Neuron (in vitro differentiated cells): ENCODE data around the gene LGR6.
"Not testable (repeated sequence)": the region's sequence is repeated elsewhere in the genome, so short reads cannot be mapped to it uniquely, and the experiment has no call there.

Source experiments
- H2AFZ ChIP-seq: one replicate; pipeline ENCODE4 v1.6.1; 2013; ENCODE audit warnings: low read depth, mild to moderate bottlenecking, inconsistent platforms, low read length, moderate library complexity
- H3K27me3 ChIP-seq: one replicate; pipeline ENCODE4 v1.6.1; 2013; ENCODE audit warnings: low read length; ENCODE audit not compliant: insufficient read depth
- H3K36me3 ChIP-seq: one replicate; pipeline ENCODE4 v1.6.1; 2013; ENCODE audit warnings: low read length; ENCODE audit not compliant: insufficient read depth
- H3K4me1 ChIP-seq: one replicate; pipeline ENCODE4 v1.6.1; 2013; ENCODE audit warnings: low read length; ENCODE audit not compliant: insufficient read depth
- H3K4me3 ChIP-seq: 2 replicates; pipeline ENCODE4 v1.5.1; 2013; ENCODE audit warnings: mild to moderate bottlenecking, low read length, moderate library complexity
- H3K9me3 ChIP-seq: one replicate; pipeline ENCODE4 v1.6.1; 2013; ENCODE audit warnings: low read length

Gene LGR6

GRCh38 chr1:202163281-202164270 lies 30.0 kb upstream of the LGR6 start:
- peaks cover 41% of the 10 kb centered on the region for H3K27me3 ChIP-seq
- no peak overlapping the region for H3K4me3 ChIP-seq
- no peak overlapping the region for H2AFZ ChIP-seq
- no peaks in the 10 kb centered on the region for H3K4me1 ChIP-seq
- no peaks in the 10 kb centered on the region for H3K9me3 ChIP-seq
- H3K36me3 ChIP-seq, result no peaks in the 10 kb centered on the region

GRCh38 chr1:202164271-202165037 lies 29.1 kb upstream of the LGR6 start:
- H2AFZ ChIP-seq, result no peak overlapping the region
- no peaks in the 10 kb centered on the region for H3K36me3 ChIP-seq
- H3K9me3 ChIP-seq, result no peaks in the 10 kb centered on the region
- H3K27me3 ChIP-seq, result peaks cover 44% of the 10 kb centered on the region
- no peak overlapping the region for H3K4me3 ChIP-seq
- H3K4me1 ChIP-seq, result no peaks in the 10 kb centered on the region

- no peak overlapping the region for H3K4me3 ChIP-seq
- no peaks in the 10 kb centered on the region for H3K9me3 ChIP-seq
- peaks cover 47% of the 10 kb centered on the region for H3K27me3 ChIP-seq
- no peaks in the 10 kb centered on the region for H3K4me1 ChIP-seq
- no peak overlapping the region for H2AFZ ChIP-seq
- no peaks in the 10 kb centered on the region for H3K36me3 ChIP-seq
Observed at GRCh38 chr1:202165267-202165941, 28.2 kb upstream of the LGR6 start.

GRCh38 chr1:202165942-202166843 lies 27.4 kb upstream of the LGR6 start:
- Histone ChIP-seq H3K9me3 (no peaks in the 10 kb centered on the region), H3K4me1 (no peaks in the 10 kb centered on the region), H3K27me3 (peaks cover 39% of the 10 kb centered on the region), H2AFZ (no peak overlapping the region), H3K36me3 (no peaks in the 10 kb centered on the region), H3K4me3 (no peak overlapping the region)

DNA sequence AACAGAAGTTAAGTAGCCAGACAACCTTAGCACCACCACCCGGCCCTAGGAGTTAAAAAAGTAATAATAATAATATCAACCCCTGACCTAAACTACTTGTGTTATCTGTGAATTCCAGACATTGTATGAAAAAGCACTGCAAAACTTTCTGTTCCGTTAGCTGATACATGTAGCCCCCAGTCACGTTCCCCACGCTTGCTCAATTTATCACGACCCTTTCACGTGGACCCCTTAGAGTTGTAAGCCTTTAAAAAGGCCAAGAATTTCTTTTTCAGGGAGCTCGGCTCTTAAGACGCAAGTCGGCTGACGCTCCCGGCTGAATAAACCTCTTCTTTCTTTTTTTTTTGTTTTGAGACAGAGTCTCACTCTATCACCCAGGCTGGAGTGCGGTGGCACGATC lies 26.5 kb upstream of the LGR6 start:
- not testable (repeated sequence) for H2AFZ ChIP-seq, H3K36me3 ChIP-seq, H3K9me3 ChIP-seq, H3K4me3 ChIP-seq, H3K4me1 ChIP-seq
- H3K27me3 ChIP-seq, result peaks cover 34% of the 10 kb centered on the region

DNA sequence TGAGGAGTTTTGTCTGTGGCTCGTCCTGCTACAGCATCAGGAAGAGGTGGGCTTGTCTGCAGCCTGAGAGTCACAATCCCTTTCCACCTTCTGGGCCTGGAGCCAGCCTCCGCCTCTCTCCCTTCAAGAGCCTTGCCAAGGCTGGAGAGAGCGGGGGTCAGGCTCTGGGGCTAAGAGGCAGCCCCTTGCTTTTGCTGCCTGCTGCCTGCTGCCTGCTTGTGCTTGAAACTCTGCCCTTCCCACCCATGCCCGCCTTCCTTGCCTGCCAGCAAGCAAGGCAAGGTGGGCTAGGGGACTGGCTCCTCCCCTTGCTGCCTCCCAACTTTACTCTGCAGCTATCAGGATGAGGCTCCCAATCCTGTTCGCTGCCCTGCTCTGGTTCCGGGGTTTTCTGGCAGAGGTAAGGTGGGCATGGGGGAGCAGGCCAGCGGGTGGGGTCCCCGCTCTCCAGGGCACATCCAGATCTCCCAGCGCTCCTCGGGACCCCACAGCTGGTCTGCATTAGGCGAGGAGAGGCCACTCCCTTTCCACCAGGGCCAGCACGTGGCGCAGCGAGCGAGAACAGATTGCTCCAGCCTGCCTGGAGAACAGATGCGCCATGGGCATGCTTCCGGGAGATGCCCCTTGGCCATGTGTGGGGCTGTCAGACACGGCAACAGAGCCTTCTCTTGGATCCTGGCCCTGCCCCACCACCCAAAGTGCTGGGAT lies 25.7 kb upstream of the LGR6 start:
- Histone ChIP-seq H3K4me1 (no peaks in the 10 kb centered on the region), H3K4me3 (no peak overlapping the region), H3K27me3 (peaks cover 34% of the 10 kb centered on the region), H2AFZ (no peak overlapping the region), H3K36me3 (no peaks in the 10 kb centered on the region), H3K9me3 (no peaks in the 10 kb centered on the region)

GRCh38 chr1:202168861-202169260 lies 24.7 kb upstream of the LGR6 start:
- Histone ChIP-seq H3K9me3 (no peaks in the 10 kb centered on the region), H3K36me3 (no peaks in the 10 kb centered on the region), H3K27me3 (peaks cover 30% of the 10 kb centered on the region), H3K4me3 (no peak overlapping the region), H2AFZ (no peak overlapping the region), H3K4me1 (no peaks in the 10 kb centered on the region)

- Histone ChIP-seq H3K9me3 (no peaks in the 10 kb centered on the region), H3K4me1 (no peaks in the 10 kb centered on the region), H3K36me3 (no peaks in the 10 kb centered on the region), H2AFZ (no peak overlapping the region), H3K4me3 (no peak overlapping the region), H3K27me3 (peaks cover 19% of the 10 kb centered on the region)
Observed at GRCh38 chr1:202170726-202171125, 22.9 kb upstream of the LGR6 start.

DNA sequence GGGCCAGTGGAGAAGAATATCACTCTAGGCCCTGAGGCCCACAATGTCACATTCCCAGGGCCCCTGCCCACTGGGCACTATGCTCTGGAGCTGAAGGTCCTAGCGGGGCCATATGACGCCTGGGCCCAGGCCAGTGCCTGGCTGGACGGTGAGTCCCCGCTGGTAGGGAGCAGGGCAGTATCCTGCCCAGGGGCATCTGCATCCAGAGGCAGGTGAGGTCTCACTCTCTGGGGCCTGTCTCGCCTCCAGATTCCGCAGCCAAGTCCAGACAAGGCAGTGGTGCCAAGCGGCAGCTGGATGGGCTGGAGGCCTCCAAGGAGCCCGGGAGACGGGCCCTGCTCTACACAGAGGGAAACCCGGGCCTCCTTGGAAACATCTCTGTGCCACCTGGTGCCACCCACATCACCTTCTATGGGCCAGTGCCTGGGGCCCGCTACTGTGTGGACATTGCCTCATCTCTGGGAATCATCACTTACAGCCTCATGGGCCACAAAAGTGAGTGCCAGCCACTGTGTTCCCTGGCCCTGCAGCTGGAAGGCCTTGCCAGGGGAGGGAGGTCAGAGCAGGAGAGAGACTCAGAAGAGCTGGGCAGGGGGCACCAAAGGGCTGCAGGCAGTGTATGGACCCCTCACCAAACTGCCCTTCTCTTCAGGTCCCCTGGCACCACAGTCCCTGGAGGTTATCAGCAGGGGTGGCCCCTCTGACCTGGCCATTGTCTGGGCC lies 22.1 kb upstream of the LGR6 start:
- H3K4me3 ChIP-seq, result no peak overlapping the region
- H2AFZ ChIP-seq, result no peak overlapping the region
- no peaks in the 10 kb centered on the region for H3K36me3 ChIP-seq
- H3K9me3 ChIP-seq, result no peaks in the 10 kb centered on the region
- no peaks in the 10 kb centered on the region for H3K4me1 ChIP-seq
- peaks cover 14% of the 10 kb centered on the region for H3K27me3 ChIP-seq

- Histone ChIP-seq H3K4me3 (no peak overlapping the region), H3K27me3 (peaks cover 15% of the 10 kb centered on the region), H3K9me3 (no peaks in the 10 kb centered on the region), H3K36me3 (no peaks in the 10 kb centered on the region), H2AFZ (no peak overlapping the region), H3K4me1 (no peaks in the 10 kb centered on the region)
Observed at GRCh38 chr1:202172015-202172355, 21.6 kb upstream of the LGR6 start.

- Histone ChIP-seq H3K9me3 (no peaks in the 10 kb centered on the region), H3K36me3 (no peaks in the 10 kb centered on the region), H3K27me3 (peaks cover 28% of the 10 kb centered on the region), H3K4me1 (no peaks in the 10 kb centered on the region), H3K4me3 (no peak overlapping the region), H2AFZ (no peak overlapping the region)
Observed at GRCh38 chr1:202173993-202174392, 19.6 kb upstream of the LGR6 start.
